Sigmoid colon (tissue), 7 donors: ENCODE results near the gene ADRB2. TPM values are rescaled to one million over a fixed set of nuclear protein-coding genes. Genes with fewer than 3 reads are reported as not detected.

Experiments
- DNase-seq: peaks from one replicate; pipeline ENCODE4 v3.0.0-alpha.2; 2019
- H3K27ac ChIP-seq, 4 donors: fragments of 200-600 bp; sonication (generic); one replicate each; pipeline ENCODE4 v1.5.1; 2016 to 2019; ENCODE audit warnings: mild to moderate bottlenecking in 1 of 4
- H3K27me3 ChIP-seq, 3 donors: fragments of 200-600 bp; sonication (generic); one replicate each; pipeline ENCODE4 v1.5.1; 2019; ENCODE audit warnings: mild to moderate bottlenecking in 1 of 3
- H3K36me3 ChIP-seq, 4 donors: fragments of 200-600 bp; sonication (generic); one replicate each; pipeline ENCODE4 v1.5.1; 2016 to 2019
- H3K4me1 ChIP-seq, 4 donors: fragments of 200-600 bp; sonication (generic); one replicate each; pipeline ENCODE4 v1.5.1; 2017 to 2019
- H3K4me3 ChIP-seq, 4 donors: fragments of 200-600 bp; sonication (generic); one replicate each; pipeline ENCODE4 v1.5.1; 2017 to 2019; ENCODE audit warnings: mild to moderate bottlenecking in 2 of 4, moderate library complexity in 1 of 4
- H3K9me3 ChIP-seq, 4 donors: fragments of 200-600 bp in 3 of 4; sonication (generic) in 3 of 4; one replicate each; pipeline versions ENCODE4 v1.5.1 to v1.6.1; 2013 to 2019
- CTCF ChIP-seq, 4 experiments: fragments of 450-650 bp in 3 of 4; fragments of 200-600 bp in 1 of 4; IDR thresholded peaks; one replicate each; pipeline ENCODE4 v1.5.1; 2016 to 2019; ENCODE audit warnings: antibody characterized with exemption in 4 of 4, mild to moderate bottlenecking in 3 of 4, moderate library complexity in 2 of 4
- EP300 ChIP-seq, 4 donors: sonication (generic); formaldehyde crosslinking; IDR thresholded peaks; one replicate each; pipeline ENCODE4 v1.6.1; 2017; ENCODE audit warnings: antibody characterized with exemption in 4 of 4
- POLR2A ChIP-seq, 2 donors: fragments of 450-650 bp; IDR thresholded peaks; one replicate each; pipeline ENCODE4 v1.6.1; 2016; ENCODE audit warnings: antibody characterized with exemption in 2 of 2, mild to moderate bottlenecking in 2 of 2, moderate library complexity in 2 of 2
- POLR2AphosphoS5 ChIP-seq, 4 donors: sonication (generic); formaldehyde crosslinking; IDR thresholded peaks; one replicate each; pipeline ENCODE4 v1.6.1; 2017; ENCODE audit warnings: antibody characterized with exemption in 4 of 4
- WGBS, 2 donors: extraction: QIAGEN DNeasy Blood & Tissue Kit; methylation state at CpG; one replicate each; pipeline ENCODE4 v1.1.7; 2013; 5-methylcytosine and 5-hydroxymethylcytosine counted together
- intact Hi-C: fragments of 100-400 bp; cut with DNase I; formaldehyde crosslinking; loops from one replicate; pipeline ENCODE4 v1.15.1; 2023
- polyA plus RNA-seq, 3 donors: library from polyadenylated mRNA; stranded (reverse); fragments of 200-250 nt; gene quantifications; one replicate each; pipeline ENCODE4 v1.2.3, GENCODE V29; 2013
- total RNA-seq, 4 donors: library from RNA; depleted of rRNA; stranded (reverse); fragments of >200 nt; gene quantifications; one replicate each; pipeline ENCODE4 v1.1.0, GENCODE V29; 2016
- donor health status: healthy with polysubstance abuse.
- donor health status: Bipolar disorder and iron deficiency.
- donor health status: healthy.

The ADRB2 gene
- total and polyA plus RNA-seq, 7 donors, result 0.60 to 4.3 (median 2.3) TPM; not detected in 1

GRCh38 chr5:148827723-148828122, 1.3 kb downstream of the ADRB2 start:
- intact Hi-C loops, result loop anchor here (5.0 to 10.0 kb wide), 4 partner anchors 75 to 170 kb away; no protein-coding TSS in a partner anchor
- DNase-seq, result no peak

GRCh38 chr5:148828511-148829247, 2.3 kb downstream of the ADRB2 start:
- Histone ChIP-seq H3K27me3 (no peaks in the 10 kb centered on the region), H3K4me1 (peaks cover 0 to 35% (median 19%) of the 10 kb centered on the region in 4 donors), H3K4me3 (peak overlapping the region; percentile 3 to 65 (median 57)), H3K9me3 (no peaks in the 10 kb centered on the region), H3K36me3 (no peaks in the 10 kb centered on the region), H3K27ac (peak overlapping the region in 1 of 4 donors; percentile 85)
- intact Hi-C loops, result loop anchor here (5.0 to 10.0 kb wide), 4 partner anchors 74 to 169 kb away; no protein-coding TSS in a partner anchor
- no peak for DNase-seq
- WGBS, 2 donors, result 39 to 55% methylated on average over 6 of the region's 6 CpGs
- no peak for TF ChIP-seq CTCF (IDR thresholded peaks at IDR 0.05)
- TF ChIP-seq POLR2A (IDR thresholded peaks at IDR 0.05), result no peak
- TF ChIP-seq POLR2AphosphoS5 (IDR thresholded peaks at IDR 0.05), result no peak
- TF ChIP-seq EP300 (IDR thresholded peaks at IDR 0.05), result no peak

More at GRCh38 chr5:148827723-148828122, 1.3 kb downstream of the ADRB2 start:
- Histone ChIP-seq H3K36me3 (no peaks in the 10 kb centered on the region), H3K27ac (peak overlapping the region in 3 of 4 donors; percentile 23 to 85 (median 28)), H3K4me3 (peak overlapping the region; percentile 3 to 65 (median 57)), H3K9me3 (no peaks in the 10 kb centered on the region), H3K4me1 (peaks cover 0 to 35% (median 19%) of the 10 kb centered on the region in 4 donors), H3K27me3 (no peaks in the 10 kb centered on the region)
- TF ChIP-seq POLR2A (IDR thresholded peaks at IDR 0.05), result no peak
- no peak for TF ChIP-seq POLR2AphosphoS5 (IDR thresholded peaks at IDR 0.05)
- no peak for TF ChIP-seq CTCF (IDR thresholded peaks at IDR 0.05)
- TF ChIP-seq EP300 (IDR thresholded peaks at IDR 0.05), result no peak
- WGBS, 2 donors, result 58 to 67% methylated on average over 7 of the region's 7 CpGs

GRCh38 chr5:148829248-148829594, 2.8 kb downstream of the ADRB2 start:
- peak overlapping the region in 3 of 4 donors; percentile 3 to 65 (median 58) for H3K4me3 ChIP-seq
- intact Hi-C loops, result loop anchor here (5.0 to 10.0 kb wide), 4 partner anchors 73 to 168 kb away; no protein-coding TSS in a partner anchor
- 90 to 91% methylated on average over 3 of the region's 3 CpGs for WGBS, 2 donors

GRCh38 chr5:148829734-148830133, 3.3 kb downstream of the ADRB2 start:
- 77 to 87% methylated on average over 5 of the region's 5 CpGs for WGBS, 2 donors
- TF ChIP-seq POLR2A (IDR thresholded peaks at IDR 0.05), result no peak
- TF ChIP-seq POLR2AphosphoS5 (IDR thresholded peaks at IDR 0.05), result no peak
- TF ChIP-seq CTCF (IDR thresholded peaks at IDR 0.05), result no peak
- no peak for TF ChIP-seq EP300 (IDR thresholded peaks at IDR 0.05)
- no peak for DNase-seq
- intact Hi-C loops, result loop anchor here (5.0 to 10.0 kb wide), 4 partner anchors 73 to 168 kb away; no protein-coding TSS in a partner anchor
- Histone ChIP-seq H3K27me3 (no peaks in the 10 kb centered on the region), H3K36me3 (no peaks in the 10 kb centered on the region), H3K4me1 (peaks cover 0 to 35% (median 19%) of the 10 kb centered on the region in 4 donors), H3K9me3 (no peaks in the 10 kb centered on the region), H3K27ac (no peak overlapping the region), H3K4me3 (peak overlapping the region in 2 of 4 donors; percentile 58 to 65)

More at GRCh38 chr5:148829248-148829594, 2.8 kb downstream of the ADRB2 start:
- DNase-seq, result no peak
- no peak overlapping the region for H3K27ac ChIP-seq
- no peak for TF ChIP-seq CTCF (IDR thresholded peaks at IDR 0.05)
- no peak for TF ChIP-seq POLR2AphosphoS5 (IDR thresholded peaks at IDR 0.05)
- TF ChIP-seq POLR2A (IDR thresholded peaks at IDR 0.05), result no peak
- TF ChIP-seq EP300 (IDR thresholded peaks at IDR 0.05), result no peak
- H3K36me3 ChIP-seq, result no peaks in the 10 kb centered on the region
- peaks cover 0 to 35% (median 19%) of the 10 kb centered on the region in 4 donors for H3K4me1 ChIP-seq
- no peaks in the 10 kb centered on the region for H3K9me3 ChIP-seq
- H3K27me3 ChIP-seq, result no peaks in the 10 kb centered on the region
